Jurkat, Clone E6-1 (cell line): ENCODE data around the gene LEPROT.
"Not testable (repeated sequence)": the region's sequence is repeated elsewhere in the genome, so short reads cannot be mapped to it uniquely, and the experiment has no call there.

Experiments used
- DNase-seq: peaks from one replicate; pipeline ENCODE4 v3.0.0-alpha.2; 2011; ENCODE audit warnings: low read depth, low spot score
- H3K4me3 ChIP-seq: 2 replicates; pipeline ENCODE4 v1.5.1; 2011; ENCODE audit warnings: mild to moderate bottlenecking, low read length, control low read depth, moderate library complexity

Gene LEPROT

GRCh38 chr1:65432918-65433317 lies 12.4 kb downstream of the LEPROT start:
- no peak for DNase-seq
- no peak overlapping the region for H3K4me3 ChIP-seq

GRCh38 chr1:65434255-65434654 lies 13.8 kb downstream of the LEPROT start:
- H3K4me3 ChIP-seq = no peak overlapping the region
- no peak for DNase-seq

- H3K4me3 ChIP-seq = no peak overlapping the region
- DNase-seq = no peak
These were observed 14.3 kb downstream of the LEPROT start for GRCh38 chr1:65434760-65435159.

- DNase-seq = no peak
- no peak overlapping the region for H3K4me3 ChIP-seq
These were observed 15.5 kb downstream of the LEPROT start for GRCh38 chr1:65435987-65436386.

- no peak overlapping the region for H3K4me3 ChIP-seq
- no peak for DNase-seq
These were observed 17.1 kb downstream of the LEPROT start for GRCh38 chr1:65437616-65438015.

GRCh38 chr1:65440322-65440900 lies 19.9 kb downstream of the LEPROT start:
- DNase-seq = no peak
- no peak overlapping the region for H3K4me3 ChIP-seq

- DNase-seq = no peak
- no peak overlapping the region for H3K4me3 ChIP-seq
These were observed 20.4 kb downstream of the LEPROT start for GRCh38 chr1:65440915-65441314.

GRCh38 chr1:65441464-65441863 lies 21.0 kb downstream of the LEPROT start:
- no peak overlapping the region for H3K4me3 ChIP-seq
- no peak for DNase-seq

- H3K4me3 ChIP-seq = no peak overlapping the region
- DNase-seq = no peak
These were observed 22.0 kb downstream of the LEPROT start for GRCh38 chr1:65442442-65442841.

- H3K4me3 ChIP-seq = no peak overlapping the region
- DNase-seq = no peak
These were observed 23.2 kb downstream of the LEPROT start for GRCh38 chr1:65443647-65444046.

GRCh38 chr1:65444128-65444640 lies 23.7 kb downstream of the LEPROT start:
- no peak for DNase-seq
- no peak overlapping the region for H3K4me3 ChIP-seq

GRCh38 chr1:65445837-65446236 lies 25.4 kb downstream of the LEPROT start:
- DNase-seq = no peak
- no peak overlapping the region for H3K4me3 ChIP-seq

- no peak for DNase-seq
- H3K4me3 ChIP-seq = no peak overlapping the region
These were observed 28.9 kb downstream of the LEPROT start for GRCh38 chr1:65449214-65449823.

GRCh38 chr1:65455678-65456077 lies 35.2 kb downstream of the LEPROT start:
- DNase-seq = not testable (repeated sequence)

GRCh38 chr1:65456481-65456880 lies 36.0 kb downstream of the LEPROT start:
- H3K4me3 ChIP-seq = no peak overlapping the region

More at GRCh38 chr1:65455678-65456077, 35.2 kb downstream of the LEPROT start:
- not testable (repeated sequence) for H3K4me3 ChIP-seq

GRCh38 chr1:65457868-65458267 lies 37.4 kb downstream of the LEPROT start:
- peak; percentile 49 for DNase-seq
- H3K4me3 ChIP-seq = no peak overlapping the region

More at GRCh38 chr1:65456481-65456880, 36.0 kb downstream of the LEPROT start:
- DNase-seq = no peak

- DNase-seq = no peak
- no peak overlapping the region for H3K4me3 ChIP-seq
These were observed 38.4 kb downstream of the LEPROT start for GRCh38 chr1:65458730-65459396.

GRCh38 chr1:65459397-65459768 lies 38.9 kb downstream of the LEPROT start:
- peak; percentile 49 for DNase-seq
- no peak overlapping the region for H3K4me3 ChIP-seq

GRCh38 chr1:65465837-65466236 lies 45.4 kb downstream of the LEPROT start:
- not testable (repeated sequence) for H3K4me3 ChIP-seq, DNase-seq

- no peak overlapping the region for H3K4me3 ChIP-seq
- peak; percentile 36 for DNase-seq
These were observed 47.1 kb downstream of the LEPROT start for GRCh38 chr1:65467536-65467935.
